Upper lobe of left lung (tissue), 6 donors: Measurements from ENCODE around the gene WNK3. TPM values are rescaled to one million over a fixed set of nuclear protein-coding genes. Genes with fewer than 3 reads are reported as not detected.

ENCODE experiments used
- ATAC-seq, 2 donors: fragments of 200-7000 bp; cut with Tn5 transposase; one replicate each; pipeline ENCODE4 v1.9.1; 2022; ENCODE audit warnings: mild to moderate bottlenecking in 2 of 2, moderate library complexity in 2 of 2; ENCODE audit not compliant: low FRiP score in 2 of 2
- DNase-seq, 2 donors: peaks; one replicate each; pipeline ENCODE4 v3.0.0-alpha.2; 2019 to 2020
- H3K27ac ChIP-seq, 4 donors: fragments of 200-600 bp; sonication (generic); one replicate each; pipeline ENCODE4 v1.5.1; 2016 to 2019
- H3K27me3 ChIP-seq, 4 donors: fragments of 200-600 bp; sonication (generic); one replicate each; pipeline ENCODE4 v1.5.1; 2017 to 2019
- H3K36me3 ChIP-seq, 4 donors: fragments of 200-600 bp; sonication (generic); one replicate each; pipeline ENCODE4 v1.5.1; 2016 to 2019
- H3K4me1 ChIP-seq, 4 donors: fragments of 200-600 bp; sonication (generic); one replicate each; pipeline ENCODE4 v1.5.1; 2018 to 2019
- H3K4me3 ChIP-seq, 4 donors: fragments of 200-600 bp; sonication (generic); one replicate each; pipeline ENCODE4 v1.5.1; 2017 to 2019; ENCODE audit warnings: mild to moderate bottlenecking in 2 of 4, moderate library complexity in 1 of 4
- H3K9me3 ChIP-seq, 4 donors: fragments of 200-600 bp; sonication (generic); one replicate each; pipeline ENCODE4 v1.5.1; 2018 to 2019
- CTCF ChIP-seq, 6 experiments: fragments of 450-650 bp in 4 of 6; fragments of 200-600 bp in 2 of 6; sonication (generic) in 2 of 6; IDR thresholded peaks; one replicate each; pipeline ENCODE4 v1.5.1; 2016 to 2019; ENCODE audit warnings: antibody characterized with exemption in 6 of 6
- EP300 ChIP-seq, 4 donors: sonication (generic); formaldehyde crosslinking; IDR thresholded peaks; one replicate each; pipeline ENCODE4 v1.5.1; 2017; ENCODE audit warnings: antibody characterized with exemption in 4 of 4, control low read depth in 2 of 4
- POLR2A ChIP-seq, 4 donors: fragments of 450-650 bp; IDR thresholded peaks; one replicate each; pipeline ENCODE4 v1.5.1; 2016 to 2017; ENCODE audit warnings: antibody characterized with exemption in 4 of 4, mild to moderate bottlenecking in 2 of 4
- POLR2AphosphoS5 ChIP-seq, 2 donors: sonication (generic); formaldehyde crosslinking; IDR thresholded peaks; one replicate each; pipeline ENCODE4 v1.5.1; 2017; ENCODE audit warnings: antibody characterized with exemption in 2 of 2
- WGBS, 2 donors: methylation state at CpG; one replicate each; pipeline ENCODE4 v1.1.5; 2017 to 2018; 5-methylcytosine and 5-hydroxymethylcytosine counted together
- total RNA-seq, 6 donors: library from RNA; depleted of rRNA in 4 of 6; stranded (reverse); fragments of >200 nt in 4 of 6; gene quantifications; one replicate each; pipeline versions ENCODE4 v1.1.0 to v1.2.1, GENCODE V29; 2016 to 2021
- donor health status: DM: no; HTN: no; CAD: no; lungs with moderate emphysema.
- donor health status: DM: no; HTN: yes; CAD: no; lungs with severe emphysema.

Gene WNK3
- total RNA-seq, 6 donors from 2014 or later, result 0.84 to 1.4 (median 0.90) TPM

- TF ChIP-seq CTCF (IDR thresholded peaks at IDR 0.05) (no peak), EP300 (IDR thresholded peaks at IDR 0.05) (no peak), POLR2AphosphoS5 (IDR thresholded peaks at IDR 0.05) (no peak), POLR2A (IDR thresholded peaks at IDR 0.05) (no peak)
- Histone ChIP-seq H3K9me3 (no peaks in the 10 kb centered on the region), H3K36me3 (no peaks in the 10 kb centered on the region), H3K4me1 (peaks cover 0 to 23% (median 12%) of the 10 kb centered on the region in 4 donors), H3K4me3 (no peak overlapping the region), H3K27me3 (no peaks in the 10 kb centered on the region), H3K27ac (no peak overlapping the region)
- 63 to 87% methylated on average over 3 of the region's 3 CpGs for WGBS, 2 donors
- ATAC-seq (no peak), DNase-seq (no peak)
Observed at GRCh38 chrX:54177306-54177705, 180.5 kb downstream of the WNK3 start.

GRCh38 chrX:54173791-54174190, 184.1 kb downstream of the WNK3 start:
- ATAC-seq (no peak), DNase-seq (no peak)
- Histone ChIP-seq H3K36me3 (no peaks in the 10 kb centered on the region), H3K27ac (no peak overlapping the region), H3K4me1 (no peaks in the 10 kb centered on the region), H3K9me3 (no peaks in the 10 kb centered on the region), H3K4me3 (no peak overlapping the region), H3K27me3 (no peaks in the 10 kb centered on the region)
- 86% methylated on average over 3 of the region's 3 CpGs; no CpG with 5 or more reads in 1 of the 2 donors for WGBS, 2 donors
- TF ChIP-seq EP300 (IDR thresholded peaks at IDR 0.05), result no peak
- no peak for TF ChIP-seq CTCF (IDR thresholded peaks at IDR 0.05)
- TF ChIP-seq POLR2A (IDR thresholded peaks at IDR 0.05), result no peak
- no peak for TF ChIP-seq POLR2AphosphoS5 (IDR thresholded peaks at IDR 0.05)

GRCh38 chrX:54172455-54172854, 185.4 kb downstream of the WNK3 start:
- H3K36me3 ChIP-seq, result no peaks in the 10 kb centered on the region
- ATAC-seq (no peak), DNase-seq (no peak)
- no peak for TF ChIP-seq CTCF (IDR thresholded peaks at IDR 0.05)
- no peak for TF ChIP-seq EP300 (IDR thresholded peaks at IDR 0.05)
- TF ChIP-seq POLR2A (IDR thresholded peaks at IDR 0.05), result no peak
- TF ChIP-seq POLR2AphosphoS5 (IDR thresholded peaks at IDR 0.05), result no peak
- H3K4me1 ChIP-seq, result no peaks in the 10 kb centered on the region
- no peak overlapping the region for H3K27ac ChIP-seq
- H3K27me3 ChIP-seq, result no peaks in the 10 kb centered on the region
- 76 to 90% methylated on average over 2 to 3 of the region's 3 CpGs for WGBS, 2 donors
- H3K9me3 ChIP-seq, result no peaks in the 10 kb centered on the region
- no peak overlapping the region for H3K4me3 ChIP-seq

- DNase-seq, result no peak
- Histone ChIP-seq H3K36me3 (no peaks in the 10 kb centered on the region), H3K4me1 (no peaks in the 10 kb centered on the region), H3K27ac (no peak overlapping the region), H3K27me3 (no peaks in the 10 kb centered on the region), H3K4me3 (no peak overlapping the region), H3K9me3 (no peaks in the 10 kb centered on the region)
- ATAC-seq, result no peak
- WGBS, 2 donors, result 90 to 94% methylated on average over 4 of the region's 4 CpGs
- TF ChIP-seq POLR2AphosphoS5 (IDR thresholded peaks at IDR 0.05), result peak in 1 of 2 donors; percentile 14
- no peak for TF ChIP-seq POLR2A (IDR thresholded peaks at IDR 0.05)
Observed at GRCh38 chrX:54171527-54172250, 186.2 kb downstream of the WNK3 start.

GRCh38 chrX:54171091-54171490, 186.8 kb downstream of the WNK3 start:
- Histone ChIP-seq H3K27me3 (no peaks in the 10 kb centered on the region), H3K27ac (no peak overlapping the region), H3K9me3 (no peaks in the 10 kb centered on the region), H3K4me3 (no peak overlapping the region), H3K36me3 (no peaks in the 10 kb centered on the region), H3K4me1 (no peaks in the 10 kb centered on the region)
- no peak for DNase-seq
- TF ChIP-seq POLR2AphosphoS5 (IDR thresholded peaks at IDR 0.05), result no peak
- TF ChIP-seq CTCF (IDR thresholded peaks at IDR 0.05), result no peak
- TF ChIP-seq EP300 (IDR thresholded peaks at IDR 0.05), result no peak
- no peak for TF ChIP-seq POLR2A (IDR thresholded peaks at IDR 0.05)
- no peak for ATAC-seq
